Measurements from ENCODE around the gene APBB2. TPM values are rescaled to one million over a fixed set of nuclear protein-coding genes. Genes with fewer than 3 reads are reported as not detected.

The APBB2 gene
- total RNA-seq, 1 donor: 92.3 TPM

GRCh38 chr4:40954088-40954668 is 260.2 kb downstream of the APBB2 start:
- TF ChIP-seq CTCF (IDR thresholded peaks at IDR 0.05; ENCODE audit: extremely low read depth, low read depth, low read length): no peak
- Histone ChIP-seq H3K4me2 (ENCODE audit: insufficient read depth, low read length) (no peak overlapping the region), H3K27ac (ENCODE audit: low read depth, low read length) (no peak overlapping the region), H4K20me1 (ENCODE audit: insufficient read depth, low read length) (no peaks in the 10 kb centered on the region), H3K27me3 (ENCODE audit: insufficient read depth, low read length) (no peaks in the 10 kb centered on the region), H2AFZ (ENCODE audit: low read length) (no peak overlapping the region), H3K9me3 (ENCODE audit: low read depth, low read length) (no peaks in the 10 kb centered on the region), H3K36me3 (ENCODE audit: insufficient read depth, low read length) (no peaks in the 10 kb centered on the region), H3K79me2 (ENCODE audit: insufficient read depth, low read length) (peaks cover 19% of the 10 kb centered on the region), H3K4me1 (ENCODE audit: insufficient read depth, low read length) (peaks cover 2% of the 10 kb centered on the region), H3K4me3 (ENCODE audit: insufficient read depth, low read length) (no peak overlapping the region)
- DNase-seq (ENCODE audit: insufficient read length, low spot score, missing footprints): no peak

- H3K4me1 ChIP-seq (ENCODE audit: insufficient read depth, low read length): peaks cover 2% of the 10 kb centered on the region
- H3K27ac ChIP-seq (ENCODE audit: low read depth, low read length): no peak overlapping the region
- H2AFZ ChIP-seq (ENCODE audit: low read length): no peak overlapping the region
- no peak overlapping the region for H3K4me2 ChIP-seq (ENCODE audit: insufficient read depth, low read length)
- no peak for DNase-seq (ENCODE audit: insufficient read length, low spot score, missing footprints)
- no peak overlapping the region for H3K4me3 ChIP-seq (ENCODE audit: insufficient read depth, low read length)
- no peaks in the 10 kb centered on the region for H4K20me1 ChIP-seq (ENCODE audit: insufficient read depth, low read length)
- H3K79me2 ChIP-seq (ENCODE audit: insufficient read depth, low read length): peaks cover 16% of the 10 kb centered on the region
- TF ChIP-seq CTCF (IDR thresholded peaks at IDR 0.05; ENCODE audit: extremely low read depth, low read depth, low read length): no peak
- no peaks in the 10 kb centered on the region for H3K36me3 ChIP-seq (ENCODE audit: insufficient read depth, low read length)
- no peaks in the 10 kb centered on the region for H3K27me3 ChIP-seq (ENCODE audit: insufficient read depth, low read length)
- no peaks in the 10 kb centered on the region for H3K9me3 ChIP-seq (ENCODE audit: low read depth, low read length)
Measured at GRCh38 chr4:40953283-40954087, 260.9 kb downstream of the APBB2 start.

- no peaks in the 10 kb centered on the region for H3K36me3 ChIP-seq (ENCODE audit: insufficient read depth, low read length)
- no peaks in the 10 kb centered on the region for H3K27me3 ChIP-seq (ENCODE audit: insufficient read depth, low read length)
- no peak overlapping the region for H3K4me2 ChIP-seq (ENCODE audit: insufficient read depth, low read length)
- H3K79me2 ChIP-seq (ENCODE audit: insufficient read depth, low read length): peaks cover 13% of the 10 kb centered on the region
- H3K27ac ChIP-seq (ENCODE audit: low read depth, low read length): no peak overlapping the region
- H3K4me3 ChIP-seq (ENCODE audit: insufficient read depth, low read length): no peak overlapping the region
- peaks cover 2% of the 10 kb centered on the region for H3K4me1 ChIP-seq (ENCODE audit: insufficient read depth, low read length)
- H4K20me1 ChIP-seq (ENCODE audit: insufficient read depth, low read length): no peaks in the 10 kb centered on the region
- no peaks in the 10 kb centered on the region for H3K9me3 ChIP-seq (ENCODE audit: low read depth, low read length)
- DNase-seq (ENCODE audit: insufficient read length, low spot score, missing footprints): no peak
- H2AFZ ChIP-seq (ENCODE audit: low read length): no peak overlapping the region
- TF ChIP-seq CTCF (IDR thresholded peaks at IDR 0.05; ENCODE audit: extremely low read depth, low read depth, low read length): no peak
Measured at GRCh38 chr4:40952672-40953071, 261.7 kb downstream of the APBB2 start.

GRCh38 chr4:40952217-40952616 is 262.1 kb downstream of the APBB2 start:
- no peaks in the 10 kb centered on the region for H3K9me3 ChIP-seq (ENCODE audit: low read depth, low read length)
- TF ChIP-seq CTCF (IDR thresholded peaks at IDR 0.05; ENCODE audit: extremely low read depth, low read depth, low read length): no peak
- H3K27ac ChIP-seq (ENCODE audit: low read depth, low read length): no peak overlapping the region
- no peak overlapping the region for H2AFZ ChIP-seq (ENCODE audit: low read length)
- peaks cover 16% of the 10 kb centered on the region for H3K79me2 ChIP-seq (ENCODE audit: insufficient read depth, low read length)
- H3K4me1 ChIP-seq (ENCODE audit: insufficient read depth, low read length): peaks cover 2% of the 10 kb centered on the region
- H3K4me2 ChIP-seq (ENCODE audit: insufficient read depth, low read length): no peak overlapping the region
- DNase-seq (ENCODE audit: insufficient read length, low spot score, missing footprints): no peak
- H4K20me1 ChIP-seq (ENCODE audit: insufficient read depth, low read length): no peaks in the 10 kb centered on the region
- H3K36me3 ChIP-seq (ENCODE audit: insufficient read depth, low read length): no peaks in the 10 kb centered on the region
- H3K4me3 ChIP-seq (ENCODE audit: insufficient read depth, low read length): no peak overlapping the region
- no peaks in the 10 kb centered on the region for H3K27me3 ChIP-seq (ENCODE audit: insufficient read depth, low read length)

Data from osteoblast (primary cell).